NCI-H1436 (cell line): ENCODE data around the gene LSMEM2.
"Not testable (repeated sequence)": the region's sequence is repeated elsewhere in the genome, so short reads cannot be mapped to it uniquely, and the experiment has no call there.

Source experiments
- DNase-seq: peaks from one replicate; lab custom pipeline; 2025; lab: John Stamatoyannopoulos, UW

Gene LSMEM2

GRCh38 chr3:50278880-50279224, at the start of gene LSMEM2:
LSMEM2 (plus strand) TSS chr3:50279087; CDS start chr3:50279114, 27 bp downstream.
- DNase-seq: no peak

- no peak for DNase-seq
These were observed 49.4 kb upstream of the LSMEM2 start for GRCh38 chr3:50229490-50229889.

DNA sequence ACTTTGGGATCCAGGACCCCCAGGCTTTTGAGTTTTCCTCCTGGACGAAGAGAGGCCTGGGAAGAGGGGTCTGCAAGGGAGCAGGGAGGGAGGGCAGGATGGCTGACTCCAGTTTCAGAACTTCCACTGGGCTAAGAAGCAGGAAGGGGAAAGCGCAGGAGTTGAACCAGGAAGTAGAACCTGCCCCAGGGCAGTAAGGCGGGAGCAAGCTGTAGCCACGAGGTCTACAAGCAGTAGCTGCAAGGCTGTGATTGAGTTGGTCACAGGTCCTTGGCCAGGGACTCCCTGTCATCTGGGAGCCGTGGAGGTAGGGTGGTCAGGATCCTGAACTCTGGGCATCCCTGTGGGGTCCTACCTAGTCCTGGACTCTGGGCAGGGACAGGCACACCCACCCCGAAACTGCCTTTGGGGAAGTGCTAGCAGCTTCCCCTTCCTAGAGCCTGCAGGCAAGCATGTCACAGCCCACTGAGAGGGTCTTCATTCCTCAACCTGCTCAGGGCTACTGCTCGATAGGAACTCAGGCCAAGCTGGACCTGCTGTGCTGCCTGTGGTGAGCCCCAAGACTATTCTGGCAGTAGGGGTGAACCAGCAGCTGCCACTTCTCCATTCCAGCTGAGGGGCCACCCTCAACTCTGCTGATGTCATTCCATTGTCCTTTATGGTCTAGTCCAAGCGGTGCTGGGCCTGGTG, 48.6 kb upstream of the LSMEM2 start:
- DNase-seq: no peak

- DNase-seq: no peak
These were observed 48.1 kb upstream of the LSMEM2 start for GRCh38 chr3:50230794-50231125.

- DNase-seq: no peak
These were observed 47.3 kb upstream of the LSMEM2 start for GRCh38 chr3:50231581-50231980.

DNA sequence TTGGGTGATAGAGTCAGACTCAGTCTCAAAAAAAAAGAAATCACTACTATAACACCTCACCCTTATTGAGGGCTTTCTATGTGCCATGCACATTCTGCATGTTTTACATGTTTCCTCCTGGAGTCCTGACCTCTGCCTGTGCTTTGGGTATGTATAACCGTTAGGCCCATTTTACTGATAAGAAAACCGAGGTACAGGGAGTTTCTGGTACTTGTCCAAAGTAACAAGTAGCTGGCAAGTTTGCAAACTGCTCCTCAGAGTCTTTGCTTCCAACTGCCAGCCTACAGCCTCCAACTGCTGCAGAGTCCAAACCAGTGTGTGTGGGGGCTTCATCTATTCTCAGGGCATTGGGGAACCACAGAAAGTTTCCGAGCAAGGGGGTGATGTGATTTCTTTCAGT, 46.6 kb upstream of the LSMEM2 start:
- DNase-seq: no peak

DNA sequence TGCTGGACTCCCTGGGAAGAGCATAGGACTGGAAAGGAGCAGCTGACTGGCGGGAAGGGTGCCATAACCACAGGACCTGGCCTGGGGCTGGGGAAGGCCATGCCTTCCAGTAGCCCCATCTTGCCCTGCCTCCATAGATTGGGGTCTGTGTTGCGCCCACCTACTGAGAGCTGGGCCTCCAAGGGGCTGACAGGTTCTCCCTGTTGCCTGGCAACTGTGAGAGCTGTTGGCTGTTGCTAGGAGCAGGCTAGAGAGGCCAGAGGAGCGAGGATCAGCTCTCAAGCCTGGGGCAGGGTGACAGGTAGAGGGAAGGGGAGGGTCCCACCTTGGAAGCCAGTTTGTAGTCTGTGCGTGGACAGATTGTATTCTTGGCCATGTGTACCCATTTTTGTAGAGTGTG, 45.7 kb upstream of the LSMEM2 start:
- no peak for DNase-seq

DNA sequence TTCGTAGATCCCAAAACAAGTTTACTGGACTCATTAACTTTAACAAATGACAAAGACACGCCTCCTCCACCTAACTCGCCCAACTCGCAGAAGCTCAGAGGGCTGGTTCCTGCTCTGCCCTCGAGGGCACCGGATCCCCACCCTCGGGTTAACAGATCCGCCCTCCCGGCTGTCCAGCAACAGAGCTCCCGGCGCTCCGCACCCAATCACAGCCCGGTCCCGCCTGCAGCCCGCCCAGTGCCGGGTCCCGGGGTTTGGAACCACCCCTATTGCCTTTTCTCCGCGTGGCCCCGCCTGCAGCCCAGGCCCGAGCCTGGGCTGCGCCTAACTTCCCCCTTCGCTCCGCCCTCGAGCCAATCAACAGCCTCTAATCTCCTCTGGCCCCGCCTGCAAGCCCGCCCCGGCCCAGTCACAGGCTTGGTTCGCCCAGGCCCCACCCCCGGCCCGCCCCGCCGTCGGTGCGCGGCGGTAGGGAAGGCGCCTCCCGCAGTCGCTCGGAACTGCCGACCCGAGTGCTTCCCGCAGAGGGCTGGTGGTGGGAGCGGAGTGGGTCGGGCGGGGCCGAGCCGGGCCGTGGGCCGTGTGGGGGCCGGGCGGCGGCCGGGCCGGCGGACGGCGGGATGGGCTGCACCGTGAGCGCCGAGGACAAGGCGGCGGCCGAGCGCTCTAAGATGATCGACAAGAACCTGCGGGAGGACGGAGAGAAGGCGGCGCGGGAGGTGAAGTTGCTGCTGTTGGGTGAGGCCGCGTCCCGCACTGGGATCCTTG, 43.0 kb upstream of the LSMEM2 start, which contains the start of gene GNAI2:
TSS of gene GNAI2 (plus strand) at position 489 of the 768 bp plus-strand sequence. CDS start at position 621, 132 bp downstream.
- DNase-seq: peak; percentile 91

DNA sequence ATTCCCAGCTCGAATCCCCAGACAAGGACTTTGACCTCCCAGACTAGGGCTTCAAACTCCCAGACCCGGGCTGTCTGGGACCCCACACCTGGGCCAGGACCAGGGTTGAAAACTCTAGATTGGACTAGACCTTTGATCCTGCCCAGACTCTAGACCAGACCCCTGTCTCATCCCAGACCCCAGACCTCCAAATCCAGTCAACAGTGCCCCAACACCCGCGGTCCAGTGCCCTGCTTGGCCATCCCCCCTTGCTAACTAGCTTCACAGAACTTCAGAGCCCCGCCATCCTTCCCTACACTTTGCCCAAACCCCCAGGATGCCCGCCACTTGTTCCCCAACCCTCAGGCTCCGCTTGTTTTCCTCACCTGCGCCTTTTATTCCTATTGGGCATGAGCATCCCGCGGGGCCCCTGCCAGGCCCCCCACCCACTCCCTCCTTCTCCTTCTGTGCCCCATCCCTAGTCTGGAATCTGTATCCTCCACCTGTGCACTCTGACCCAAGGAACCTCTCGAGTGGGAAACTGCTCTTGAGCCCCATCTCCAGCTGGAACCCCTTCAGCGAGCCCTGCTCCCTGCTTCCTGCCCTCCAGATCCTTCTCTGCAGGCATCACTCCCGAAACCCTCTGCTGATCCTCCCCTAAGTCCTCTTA, 42.3 kb upstream of the LSMEM2 start:
- DNase-seq: no peak

GRCh38 chr3:50237133-50237651, 41.7 kb upstream of the LSMEM2 start:
- DNase-seq: no peak

DNA sequence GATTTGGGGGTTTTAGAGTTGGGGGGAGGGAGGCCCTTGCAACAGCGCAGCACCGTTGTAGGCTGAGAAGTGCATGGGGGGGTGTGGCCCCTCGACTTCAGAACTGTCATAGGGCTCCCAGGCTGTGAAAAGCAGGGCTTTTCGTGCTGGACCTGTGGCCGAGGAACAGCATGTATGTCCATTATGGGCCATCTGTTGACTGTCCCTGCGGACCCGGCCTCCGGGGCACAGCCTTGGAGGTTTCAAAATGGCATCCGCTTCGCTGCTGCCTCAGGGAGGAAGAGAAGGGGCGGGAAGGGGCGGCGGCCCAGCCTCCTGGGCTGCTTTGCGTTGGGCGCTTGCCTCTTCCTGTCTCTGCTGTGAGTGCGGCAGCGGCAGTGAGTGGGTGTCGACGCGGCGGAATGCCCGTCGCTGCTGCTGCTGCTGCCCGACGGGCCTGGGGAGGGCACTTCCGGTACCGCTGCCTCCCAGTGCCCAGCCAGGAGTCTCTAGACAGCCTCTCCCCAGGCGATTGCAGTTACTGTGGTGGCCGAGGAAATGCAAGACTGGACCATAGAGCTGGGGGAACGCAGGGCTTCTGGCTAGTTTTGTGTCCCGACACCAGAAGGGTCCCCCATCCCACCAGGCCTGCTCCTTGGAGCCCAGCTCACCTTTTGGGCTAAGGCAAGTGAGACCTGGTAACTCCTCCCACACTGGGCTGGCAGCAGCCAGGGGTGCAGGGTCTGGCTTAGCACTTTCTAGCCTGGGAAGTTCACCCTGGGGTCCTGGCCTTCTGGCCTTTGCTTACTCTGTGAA, 40.9 kb upstream of the LSMEM2 start:
- DNase-seq: peak; percentile 22

DNA sequence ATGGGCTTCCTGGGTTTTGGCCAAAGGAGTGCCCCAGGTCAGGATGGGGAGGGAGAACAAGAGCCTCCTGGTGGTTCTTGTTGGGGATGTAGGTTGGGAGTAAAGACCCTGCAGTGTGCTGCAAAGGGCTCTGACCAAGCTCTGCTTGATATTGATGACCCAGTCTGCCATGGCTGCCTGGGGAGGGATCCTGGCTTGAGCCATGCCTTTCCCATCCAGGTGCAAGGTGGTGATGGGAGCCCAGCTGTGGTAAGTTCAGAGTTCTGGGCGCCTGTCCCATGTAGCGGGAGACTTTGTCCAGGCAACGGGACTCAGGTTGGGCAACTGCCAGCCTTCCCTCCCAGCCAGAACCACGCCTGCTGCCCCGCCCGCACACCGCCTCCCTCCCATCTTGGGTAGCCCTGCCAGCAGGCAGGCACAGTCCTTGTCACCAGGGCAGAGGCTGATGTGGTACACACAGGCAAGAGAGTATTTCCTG, 40.3 kb upstream of the LSMEM2 start:
- DNase-seq: no peak

DNA sequence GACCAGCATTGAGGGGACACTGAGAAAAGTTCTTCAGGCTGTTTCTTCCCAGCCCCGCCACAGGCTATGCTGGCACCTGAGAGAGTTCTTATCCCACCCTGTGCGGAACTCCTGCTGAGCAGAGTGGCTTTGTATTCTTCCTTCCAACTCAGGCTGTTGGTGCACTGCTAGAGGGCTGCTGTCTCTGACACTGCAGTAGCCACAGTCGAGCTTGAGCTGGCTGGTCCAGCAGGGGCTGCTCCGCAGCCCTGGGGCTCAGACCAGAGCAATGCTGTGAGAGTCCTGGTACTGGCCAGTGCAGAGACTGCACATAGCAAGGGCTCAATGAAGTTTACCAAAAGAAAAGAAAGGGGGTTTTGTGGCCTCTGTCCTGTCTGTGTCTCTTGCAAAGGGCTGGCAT, 39.2 kb upstream of the LSMEM2 start:
- DNase-seq: no peak

GRCh38 chr3:50241163-50241562, 37.7 kb upstream of the LSMEM2 start:
- no peak for DNase-seq

DNA sequence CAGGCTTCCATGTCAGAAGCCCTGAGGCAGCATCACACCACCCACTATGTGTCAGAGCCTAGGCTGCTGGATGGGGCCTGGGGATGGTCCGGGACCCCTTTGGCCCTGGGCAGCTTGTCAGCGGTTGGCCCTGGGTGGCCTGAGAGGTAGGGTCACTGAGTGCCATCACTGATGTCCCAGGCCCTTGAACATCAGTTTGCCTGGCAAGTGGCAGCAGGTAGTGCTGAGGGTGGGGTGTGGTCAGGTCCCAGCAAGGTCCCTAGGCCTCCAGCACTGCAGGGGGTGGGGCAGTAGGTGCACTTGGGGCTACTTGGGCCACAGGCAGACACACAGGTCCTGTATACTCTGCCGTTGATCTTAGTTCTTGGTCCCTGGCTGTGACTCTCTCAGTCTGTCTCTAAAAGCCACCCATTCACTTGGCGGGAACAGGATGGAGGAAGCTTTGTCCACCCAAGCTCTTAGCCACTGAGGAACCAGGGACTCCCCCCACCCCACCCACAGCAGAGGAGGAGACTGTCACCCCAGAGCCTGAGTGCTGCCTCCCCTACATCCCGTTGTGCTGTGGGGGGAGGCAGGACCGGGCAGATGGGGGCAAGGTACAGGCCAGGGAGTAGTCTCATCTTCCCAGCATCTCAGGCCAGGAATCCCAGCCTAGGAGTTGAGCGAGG, 37.0 kb upstream of the LSMEM2 start:
- DNase-seq: no peak

- no peak for DNase-seq
These were observed 36.5 kb upstream of the LSMEM2 start for GRCh38 chr3:50242381-50242770.

DNA sequence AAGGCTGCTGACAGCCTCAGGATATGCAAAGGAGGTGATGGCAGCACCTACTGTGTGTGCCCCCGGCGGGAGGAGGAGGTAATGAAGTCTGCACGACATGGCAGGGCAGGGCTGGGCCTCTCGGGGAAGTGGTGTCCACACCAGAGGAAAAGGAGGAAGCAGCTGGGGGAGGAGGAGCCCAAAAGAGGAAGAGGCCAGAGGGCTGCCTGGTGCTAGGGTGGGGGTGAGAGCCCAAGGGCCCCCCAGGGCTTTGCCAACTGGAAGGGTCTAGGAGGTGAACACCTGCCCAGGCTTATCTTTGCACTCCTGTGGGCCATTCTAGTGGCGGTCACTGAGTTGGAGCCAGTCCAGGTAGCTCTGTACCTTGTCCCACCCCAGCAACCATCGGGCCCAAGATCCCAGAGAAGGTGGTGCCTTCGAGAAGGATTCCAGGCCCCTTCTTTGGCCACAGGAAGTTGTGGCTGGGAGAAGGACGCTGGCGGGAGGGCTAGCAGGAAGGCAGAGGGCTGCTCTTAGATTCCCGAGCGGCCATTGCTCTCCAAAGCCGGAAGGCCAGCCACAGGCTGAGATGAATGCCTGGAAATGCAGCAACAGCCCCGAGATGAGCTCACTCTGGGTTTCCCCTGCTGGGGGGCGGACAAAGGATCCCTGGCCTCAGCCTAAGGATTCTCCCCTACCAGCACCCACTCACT, 35.9 kb upstream of the LSMEM2 start:
- no peak for DNase-seq

GRCh38 chr3:50243543-50243895, 35.4 kb upstream of the LSMEM2 start:
- DNase-seq: no peak

- DNase-seq: not testable (repeated sequence)
These were observed 34.1 kb upstream of the LSMEM2 start for GRCh38 chr3:50244813-50245212.

DNA sequence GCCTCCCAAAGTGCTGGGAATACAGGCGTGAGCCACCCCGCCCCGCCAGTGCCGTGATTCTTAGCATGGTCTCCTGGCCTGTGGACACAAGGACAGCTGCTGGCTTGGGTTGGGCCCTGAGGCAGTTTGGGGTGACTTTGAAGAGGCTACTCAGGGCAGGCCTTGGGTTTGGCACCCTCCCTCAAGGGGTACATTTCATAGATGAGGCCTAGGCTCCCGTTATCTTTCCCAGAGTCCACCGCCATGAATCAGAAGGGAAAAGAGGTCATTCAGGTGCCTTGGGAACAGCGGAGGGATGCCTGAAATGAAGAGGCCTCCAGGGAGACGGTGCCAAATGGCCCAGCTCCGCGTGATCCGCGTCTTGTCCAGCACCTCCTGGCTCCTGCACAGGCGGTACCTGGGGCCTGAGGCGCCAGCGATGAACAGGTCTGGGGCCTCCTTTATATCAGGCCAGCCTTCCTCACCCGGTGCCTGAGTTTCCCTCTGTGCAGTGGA, 33.6 kb upstream of the LSMEM2 start:
- no peak for DNase-seq
